MCF 10A (cell line): ENCODE measurements around the gene HTR2C. TPM values are rescaled to one million over a fixed set of nuclear protein-coding genes. Genes with fewer than 3 reads are reported as not detected.

Source experiments
- BruUV-seq: library from RNA; stranded (reverse); fragments of 400-500 nt; replicated peaks from 2 replicates; lab custom pipeline; 2021; lab: Mats Ljungman, UMichigan
- CTCF ChIA-PET: fragments of 300-600 bp; sonication (Branson Sonifier 250); formaldehyde crosslinking; extraction: SDS; loops from one replicate; lab custom pipeline; 2021; ENCODE audit warnings: antibody characterized with exemption, inconsistent platforms; lab: Yijun Ruan, JAX
- POLR2A ChIA-PET: fragments of 300-600, 350-650 bp; sonication (Branson Sonifier 250); formaldehyde crosslinking; extraction: SDS; loops from one replicate; lab custom pipeline; 2020; ENCODE audit warnings: antibody characterized with exemption, inconsistent platforms; lab: Yijun Ruan, JAX
- DNase-seq: peaks from one replicate; pipeline ENCODE4 v3.0.0-alpha.2; 2018; ENCODE audit not compliant: unreplicated experiment
- H3K27ac Mint-ChIP-seq: one replicate; pipeline ENCODE4 v1.8.0; 2022; ENCODE audit warnings: mild to moderate bottlenecking, low read depth, mixed read lengths; ENCODE audit not compliant: unreplicated experiment
- H3K27me3 Mint-ChIP-seq: one replicate; pipeline ENCODE4 v1.8.0; 2022; ENCODE audit warnings: mixed read lengths; ENCODE audit not compliant: insufficient read depth, unreplicated experiment
- H3K36me3 Mint-ChIP-seq: one replicate; pipeline ENCODE4 v1.8.0; 2022; ENCODE audit warnings: mild to moderate bottlenecking, moderate library complexity, mixed read lengths; ENCODE audit not compliant: insufficient read depth, unreplicated experiment
- H3K4me1 Mint-ChIP-seq: one replicate; pipeline ENCODE4 v1.8.0; 2022; ENCODE audit warnings: mixed read lengths; ENCODE audit not compliant: insufficient read depth, unreplicated experiment
- H3K4me3 Mint-ChIP-seq: one replicate; pipeline ENCODE4 v1.8.0; 2022; ENCODE audit warnings: mild to moderate bottlenecking, moderate library complexity, mixed read lengths; ENCODE audit not compliant: unreplicated experiment
- H3K9me3 Mint-ChIP-seq: one replicate; pipeline ENCODE4 v1.8.0; 2022; ENCODE audit warnings: mixed read lengths; ENCODE audit not compliant: unreplicated experiment
- CTCF ChIP-seq: fragments of 200-600 bp; IDR thresholded peaks from one replicate; pipeline ENCODE4 v1.8.0; 2022; ENCODE audit warnings: antibody characterized with exemption, mild to moderate bottlenecking; ENCODE audit not compliant: unreplicated experiment
- intact Hi-C: fragments of 100-400 bp; cut with micrococcal nuclease; formaldehyde crosslinking; loops from 2 replicates; pipeline ENCODE4 v1.14.1; 2022
- total RNA-seq: library from RNA; stranded (reverse); gene quantifications from 2 replicates; pipeline ENCODE4 v1.2.3, GENCODE V29; 2022

The HTR2C gene
- total RNA-seq, 1 experiment from 2014 or later: not detected

- TF ChIP-seq CTCF: no peak
- DNase-seq: no peak
- Mint-ChIP-seq H3K4me1 (no peaks in the 10 kb centered on the region), H3K27me3 (peaks cover 35% of the 10 kb centered on the region), H3K27ac (no peak overlapping the region), H3K4me3 (no peak overlapping the region), H3K36me3 (no peaks in the 10 kb centered on the region), H3K9me3 (peaks cover 10% of the 10 kb centered on the region)
- CTCF ChIA-PET: no interaction called here
- POLR2A ChIA-PET: no interaction called here
- no TSS peak for BruUV-seq
- intact Hi-C loops: no loop called here
These were observed 190.8 kb downstream of the HTR2C start for GRCh38 chrX:114774691-114775090.

- no TSS peak for BruUV-seq
- ChIA-PET POLR2A (no interaction called here), CTCF (interaction anchor here (0.7 kb wide), 1 partner anchor 81 kb away, joined by 3 read pairs; no protein-coding TSS in a partner anchor)
- no peak for DNase-seq
- H3K4me3 Mint-ChIP-seq: no peak overlapping the region
- TF ChIP-seq CTCF: no peak
- H3K36me3 Mint-ChIP-seq: peaks cover 5% of the 10 kb centered on the region
- intact Hi-C loops: no loop called here
- no peak overlapping the region for H3K27ac Mint-ChIP-seq
- H3K27me3 Mint-ChIP-seq: peaks cover 12% of the 10 kb centered on the region
- H3K4me1 Mint-ChIP-seq: no peaks in the 10 kb centered on the region
- no peaks in the 10 kb centered on the region for H3K9me3 Mint-ChIP-seq
These were observed 199.0 kb downstream of the HTR2C start for GRCh38 chrX:114782925-114783324.

GRCh38 chrX:114787061-114787460, 203.2 kb downstream of the HTR2C start:
- no peak for TF ChIP-seq CTCF
- intact Hi-C loops: no loop called here
- POLR2A ChIA-PET: no interaction called here
- no peak for DNase-seq
- H3K9me3 Mint-ChIP-seq: no peaks in the 10 kb centered on the region
- no peaks in the 10 kb centered on the region for H3K4me1 Mint-ChIP-seq
- no peak overlapping the region for H3K27ac Mint-ChIP-seq
- H3K36me3 Mint-ChIP-seq: peaks cover 5% of the 10 kb centered on the region
- CTCF ChIA-PET: no interaction called here
- no peak overlapping the region for H3K4me3 Mint-ChIP-seq
- no TSS peak for BruUV-seq
- H3K27me3 Mint-ChIP-seq: no peaks in the 10 kb centered on the region

- no peak for DNase-seq
These were observed 213.6 kb downstream of the HTR2C start for GRCh38 chrX:114797494-114797893.

More at GRCh38 chrX:114797494-114797893, 213.6 kb downstream of the HTR2C start:
- no peak for TF ChIP-seq CTCF
- POLR2A ChIA-PET: no interaction called here
- BruUV-seq: no TSS peak
- no peak overlapping the region for H3K27ac Mint-ChIP-seq
- H3K4me3 Mint-ChIP-seq: no peak overlapping the region
- H3K4me1 Mint-ChIP-seq: peaks cover 11% of the 10 kb centered on the region
- CTCF ChIA-PET: no interaction called here
- intact Hi-C loops: no loop called here
- H3K9me3 Mint-ChIP-seq: peaks cover 4% of the 10 kb centered on the region
- H3K27me3 Mint-ChIP-seq: no peaks in the 10 kb centered on the region
- H3K36me3 Mint-ChIP-seq: no peaks in the 10 kb centered on the region
